ENCODE results near the gene FUT1.

DNA sequence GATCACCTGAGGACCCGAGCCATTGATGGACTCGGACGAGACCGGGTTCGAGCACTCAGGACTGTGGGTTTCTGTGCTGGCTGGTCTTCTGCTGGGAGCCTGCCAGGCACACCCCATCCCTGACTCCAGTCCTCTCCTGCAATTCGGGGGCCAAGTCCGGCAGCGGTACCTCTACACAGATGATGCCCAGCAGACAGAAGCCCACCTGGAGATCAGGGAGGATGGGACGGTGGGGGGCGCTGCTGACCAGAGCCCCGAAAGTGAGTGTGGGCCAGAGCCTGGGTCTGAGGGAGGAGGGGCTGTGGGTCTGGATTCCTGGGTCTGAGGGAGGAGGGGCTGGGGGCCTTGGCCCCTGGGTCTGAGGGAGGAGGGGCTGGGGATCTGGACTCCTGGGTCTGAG, 3.8 kb upstream of the FUT1 start:
- no peak for TF ChIP-seq POLR2A (IDR thresholded peaks at IDR 0.05; ENCODE audit: low read depth, low read length)
- no peak for TF ChIP-seq POLR2AphosphoS5 (IDR thresholded peaks at IDR 0.05; ENCODE audit: low read depth, low read length)
- no peak for TF ChIP-seq TAF1 (IDR thresholded peaks at IDR 0.05; ENCODE audit: low read depth, low read length)
- TF ChIP-seq SPI1 (IDR thresholded peaks at IDR 0.05; ENCODE audit: low read depth, low read length) = no peak
- TF ChIP-seq PAX5 (IDR thresholded peaks at IDR 0.05; ENCODE audit: insufficient read depth, low read length, severe bottlenecking) = no peak
- TF ChIP-seq POU2F2 (IDR thresholded peaks at IDR 0.05; ENCODE audit: low read depth, low read length) = no peak

All from GM12891 (cell line).